Stomach (tissue), 9 donors: ENCODE results near the gene NPAS3. TPM values are rescaled to one million over a fixed set of nuclear protein-coding genes. Genes with fewer than 3 reads are reported as not detected.

Experiments
- DNase-seq, 2 donors: peaks; one replicate each; pipeline versions ENCODE4 v3.0.0 to v3.0.0-alpha.2; 2013 to 2019
- H3K27ac ChIP-seq, 5 donors: fragments of 200-600 bp in 4 of 5; sonication (generic) in 4 of 5; one replicate each; pipeline ENCODE4 v1.5.1; 2013 to 2019; ENCODE audit warnings: mild to moderate bottlenecking in 1 of 5, moderate library complexity in 1 of 5
- H3K27me3 ChIP-seq, 3 donors: fragments of 200-600 bp; sonication (generic); one replicate each; pipeline ENCODE4 v1.5.1; 2017 to 2019; ENCODE audit warnings: mixed run types in 1 of 3
- H3K36me3 ChIP-seq, 4 donors: fragments of 200-600 bp; sonication (generic); 1 replicate in 3 of 4; 2 replicates in 1 of 4; pipeline ENCODE4 v1.5.1; 2016 to 2019
- H3K4me1 ChIP-seq, 4 donors: fragments of 200-600 bp; sonication (generic); one replicate each; pipeline ENCODE4 v1.5.1; 2016 to 2019
- H3K4me3 ChIP-seq, 4 donors: fragments of 200-600 bp; sonication (generic) in 3 of 4; one replicate each; pipeline ENCODE4 v1.5.1; 2016 to 2019; ENCODE audit warnings: mild to moderate bottlenecking in 1 of 4
- H3K9me3 ChIP-seq, 4 donors: fragments of 200-600 bp; sonication (generic); one replicate each; pipeline ENCODE4 v1.5.1; 2016 to 2019
- EP300 ChIP-seq: sonication (generic); formaldehyde crosslinking; IDR thresholded peaks from one replicate; pipeline ENCODE4 v1.6.1; 2017; ENCODE audit warnings: antibody characterized with exemption
- POLR2A ChIP-seq, 4 donors: fragments of 450-650 bp; IDR thresholded peaks; one replicate each; pipeline ENCODE4 v1.6.1; 2016; ENCODE audit warnings: antibody characterized with exemption in 4 of 4, control low read depth in 2 of 4, mild to moderate bottlenecking in 1 of 4, moderate library complexity in 1 of 4
- POLR2AphosphoS5 ChIP-seq, 3 donors: sonication (generic); formaldehyde crosslinking; IDR thresholded peaks; one replicate each; pipeline ENCODE4 v1.6.1; 2016; ENCODE audit warnings: antibody characterized with exemption in 3 of 3
- WGBS, 5 donors: extraction: QIAGEN DNeasy Blood & Tissue Kit in 3 of 5; methylation state at CpG; one replicate each; pipeline versions ENCODE4 v1.1.5 to v1.1.7; 2013 to 2018; 5-methylcytosine and 5-hydroxymethylcytosine counted together
- intact Hi-C: fragments of 100-400 bp; cut with DNase I; formaldehyde crosslinking; loops from one replicate; pipeline ENCODE4 v1.15.1; 2023; ENCODE audit warnings: low total_unique reads
- polyA plus RNA-seq, 3 donors: library from polyadenylated mRNA; stranded (reverse); fragments of 200-250 nt; gene quantifications; one replicate each; pipeline ENCODE4 v1.2.3, GENCODE V29; 2013
- total RNA-seq, 5 donors: library from RNA; depleted of rRNA; stranded (reverse); fragments of >200 nt; gene quantifications; one replicate each; pipeline versions ENCODE4 v1.1.0 to v1.2.3, GENCODE V29; 2014 to 2016
- TF ChIP-seq, protein P1 (sequence below), 7 experiments: fragments of 450-650 bp in 4 of 7; fragments of 200-600 bp in 3 of 7; sonication (generic) in 3 of 7; IDR thresholded peaks; one replicate each; pipeline ENCODE4 v1.5.1; 2016 to 2019; ENCODE audit warnings: antibody characterized with exemption in 7 of 7, control low read depth in 2 of 7, mild to moderate bottlenecking in 1 of 7
- donor health status: healthy with polysubstance abuse.
- donor health status: Bipolar disorder and iron deficiency.
- donor health status: healthy.

The NPAS3 gene
- total and polyA plus RNA-seq, 8 donors, result under 0.01 to 7.9 (median 0.76) TPM; not detected in 1

DNA sequence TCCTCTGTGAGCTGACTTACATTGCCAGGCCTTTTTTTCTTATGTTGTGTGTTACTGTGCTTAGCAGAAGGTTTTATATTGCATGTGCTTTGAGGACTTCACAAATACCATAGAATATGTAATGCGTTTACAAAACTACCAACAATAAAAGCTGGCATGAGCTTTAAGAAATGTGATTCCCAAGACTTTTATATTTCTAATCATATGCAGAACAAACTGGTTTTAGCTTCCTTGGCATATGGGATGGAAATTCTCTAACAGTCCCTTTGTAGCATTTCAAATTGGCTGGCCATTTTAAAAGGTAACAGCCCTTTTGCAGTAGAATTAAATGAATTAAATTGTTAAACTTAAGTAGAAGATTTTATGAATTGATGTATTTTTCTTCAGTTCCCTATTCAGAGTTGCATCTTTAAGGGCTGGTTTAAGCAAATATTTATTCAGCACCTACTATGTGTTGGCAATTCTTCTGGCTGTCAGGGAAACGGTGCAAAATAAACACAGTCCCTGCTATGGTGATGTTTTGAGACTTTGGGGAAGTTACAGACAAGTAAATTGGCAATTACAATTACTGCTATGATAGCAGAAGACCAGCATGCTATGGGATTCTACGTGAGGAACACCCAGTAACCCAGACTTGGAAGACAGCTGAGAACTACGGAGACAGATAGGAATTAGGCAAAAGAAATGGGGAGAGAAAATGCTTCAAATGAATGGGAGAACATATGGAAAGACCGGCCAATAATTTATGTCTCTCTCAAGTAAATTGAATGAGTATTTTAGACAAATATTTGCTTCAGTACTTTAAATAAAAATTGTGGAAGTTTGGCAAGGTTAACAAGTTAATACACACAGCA, 565.8 kb downstream of the NPAS3 start:
- WGBS, 5 donors, result 41 to 57% (median 50%) methylated on average over 5 of the region's 5 CpGs
- no peaks in the 10 kb centered on the region for H3K27me3 ChIP-seq
- H3K36me3 ChIP-seq, result no peaks in the 10 kb centered on the region
- intact Hi-C loops, result no loop called here
- no peak for DNase-seq
- no peaks in the 10 kb centered on the region for H3K4me1 ChIP-seq
- H3K4me3 ChIP-seq, result no peak overlapping the region
- H3K27ac ChIP-seq, result no peak overlapping the region
- TF ChIP-seq POLR2AphosphoS5 (IDR thresholded peaks at IDR 0.05) (no peak), POLR2A (IDR thresholded peaks at IDR 0.05) (no peak), EP300 (no peak)
- TF ChIP-seq, protein P1, sequence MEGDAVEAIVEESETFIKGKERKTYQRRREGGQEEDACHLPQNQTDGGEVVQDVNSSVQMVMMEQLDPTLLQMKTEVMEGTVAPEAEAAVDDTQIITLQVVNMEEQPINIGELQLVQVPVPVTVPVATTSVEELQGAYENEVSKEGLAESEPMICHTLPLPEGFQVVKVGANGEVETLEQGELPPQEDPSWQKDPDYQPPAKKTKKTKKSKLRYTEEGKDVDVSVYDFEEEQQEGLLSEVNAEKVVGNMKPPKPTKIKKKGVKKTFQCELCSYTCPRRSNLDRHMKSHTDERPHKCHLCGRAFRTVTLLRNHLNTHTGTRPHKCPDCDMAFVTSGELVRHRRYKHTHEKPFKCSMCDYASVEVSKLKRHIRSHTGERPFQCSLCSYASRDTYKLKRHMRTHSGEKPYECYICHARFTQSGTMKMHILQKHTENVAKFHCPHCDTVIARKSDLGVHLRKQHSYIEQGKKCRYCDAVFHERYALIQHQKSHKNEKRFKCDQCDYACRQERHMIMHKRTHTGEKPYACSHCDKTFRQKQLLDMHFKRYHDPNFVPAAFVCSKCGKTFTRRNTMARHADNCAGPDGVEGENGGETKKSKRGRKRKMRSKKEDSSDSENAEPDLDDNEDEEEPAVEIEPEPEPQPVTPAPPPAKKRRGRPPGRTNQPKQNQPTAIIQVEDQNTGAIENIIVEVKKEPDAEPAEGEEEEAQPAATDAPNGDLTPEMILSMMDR (IDR thresholded peaks at IDR 0.05), result no peak
- no peaks in the 10 kb centered on the region for H3K9me3 ChIP-seq

DNA sequence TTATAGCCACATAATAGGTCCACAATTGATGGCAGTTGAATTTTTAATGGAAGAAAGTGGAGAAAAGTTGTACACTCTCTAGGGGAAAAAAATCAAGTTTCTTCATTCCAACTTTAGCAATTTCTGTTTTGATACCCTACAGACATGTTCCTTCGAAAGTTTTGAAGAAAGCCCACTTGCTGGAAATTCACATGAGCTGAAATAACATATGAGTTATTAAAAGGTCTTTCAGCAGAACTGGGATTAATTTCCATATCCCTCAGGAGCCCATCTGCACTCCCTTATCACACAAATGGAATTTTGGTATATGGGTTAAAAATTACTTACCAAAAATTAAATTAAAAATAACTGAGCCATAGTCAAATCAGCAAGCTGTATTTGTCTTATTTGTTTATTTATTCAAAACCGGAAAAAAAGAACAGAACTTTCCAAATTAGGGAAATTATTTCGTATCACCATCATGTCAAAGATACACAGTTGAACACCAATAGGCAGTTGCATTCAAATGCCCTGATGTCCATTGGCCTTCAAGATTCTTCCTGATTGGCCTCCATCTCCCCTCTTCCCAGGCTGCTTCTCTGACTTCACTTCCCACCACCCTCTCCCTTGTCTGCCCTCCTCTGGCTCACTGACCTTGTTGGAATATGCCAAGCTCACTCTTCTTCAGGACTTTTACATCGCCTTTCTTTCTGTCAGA, 566.7 kb downstream of the NPAS3 start:
- H3K27ac ChIP-seq, result no peak overlapping the region
- intact Hi-C loops, result no loop called here
- 85 to 92% (median 88%) methylated on average over 4 of the region's 4 CpGs for WGBS, 5 donors

DNA sequence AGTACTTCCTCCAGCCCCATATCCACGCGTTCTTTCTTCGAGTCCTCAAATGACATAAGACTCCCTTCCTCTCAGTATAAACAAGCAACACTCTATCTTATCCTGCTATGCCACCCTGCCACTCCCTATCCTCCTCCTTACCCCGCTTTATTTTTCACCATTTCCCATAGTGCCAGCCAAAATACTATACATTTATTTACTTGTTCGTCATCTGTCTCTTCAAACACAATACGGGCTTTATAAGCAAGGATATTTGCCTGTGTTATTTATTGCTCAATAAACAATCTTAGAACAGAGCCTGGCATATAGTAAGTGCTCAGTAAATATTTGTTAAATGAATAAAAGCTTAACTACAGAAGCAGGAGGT, 567.3 kb downstream of the NPAS3 start:
- Histone ChIP-seq H3K9me3 (no peaks in the 10 kb centered on the region), H3K27me3 (no peaks in the 10 kb centered on the region), H3K27ac (no peak overlapping the region), H3K4me1 (no peaks in the 10 kb centered on the region), H3K36me3 (no peaks in the 10 kb centered on the region), H3K4me3 (no peak overlapping the region)
- TF ChIP-seq POLR2A (IDR thresholded peaks at IDR 0.05) (no peak), POLR2AphosphoS5 (IDR thresholded peaks at IDR 0.05) (no peak), EP300 (no peak)
- TF ChIP-seq, protein P1 (IDR thresholded peaks at IDR 0.05), result no peak
- WGBS, 5 donors, result 77 to 88% (median 81%) methylated on average over 6 of the region's 6 CpGs
- DNase-seq, result no peak
- intact Hi-C loops, result no loop called here

More for the DNA sequence above, 566.7 kb downstream of the NPAS3 start:
- Histone ChIP-seq H3K4me1 (no peaks in the 10 kb centered on the region), H3K9me3 (no peaks in the 10 kb centered on the region), H3K4me3 (no peak overlapping the region), H3K27me3 (no peaks in the 10 kb centered on the region), H3K36me3 (no peaks in the 10 kb centered on the region)
- TF ChIP-seq EP300 (no peak), POLR2AphosphoS5 (IDR thresholded peaks at IDR 0.05) (no peak), POLR2A (IDR thresholded peaks at IDR 0.05) (no peak)
- TF ChIP-seq, protein P1 (IDR thresholded peaks at IDR 0.05), result no peak
- DNase-seq, result no peak

DNA sequence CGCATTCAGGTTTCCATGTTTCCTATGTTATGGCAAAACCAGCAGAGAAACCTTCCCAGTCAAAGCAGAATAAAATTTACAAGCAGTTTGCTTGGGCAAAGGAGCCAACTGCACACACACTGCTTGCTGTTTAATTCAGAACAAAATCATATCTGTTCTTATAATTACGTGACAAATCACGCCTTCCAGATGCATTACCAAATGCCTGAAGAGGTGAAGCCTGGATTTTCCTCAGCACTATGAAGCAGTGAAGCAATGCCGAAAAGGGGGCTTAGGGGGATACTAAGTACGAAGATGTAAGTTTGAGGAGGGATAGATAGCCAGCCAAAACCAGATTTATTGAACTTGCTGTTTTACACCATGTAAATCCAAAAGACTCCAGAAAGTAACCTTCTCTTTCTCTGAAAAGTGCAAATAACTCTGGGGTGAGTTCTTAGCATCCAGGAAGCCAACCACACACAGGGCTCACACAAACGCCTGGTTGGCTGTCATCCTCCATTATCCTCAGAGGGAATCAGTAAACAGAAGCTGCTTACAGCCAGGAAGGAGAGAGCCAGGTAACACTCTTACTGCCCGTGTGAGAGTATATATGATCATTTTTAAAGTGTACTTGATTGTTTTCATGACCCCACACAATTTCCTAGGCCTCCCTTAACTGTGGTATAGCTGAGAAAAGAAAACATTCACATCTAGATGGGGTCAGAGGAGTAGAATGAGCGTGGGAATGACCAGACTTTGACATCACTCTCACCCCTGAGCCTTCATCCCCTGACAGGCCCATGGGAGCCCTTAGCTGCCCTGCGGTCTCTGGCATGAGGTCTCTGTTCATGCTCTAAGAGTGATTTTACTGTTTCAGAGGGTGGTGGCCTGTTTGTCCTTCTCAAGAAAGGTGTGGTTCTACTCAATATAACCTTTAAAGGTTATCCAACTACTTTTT, 569.7 kb downstream of the NPAS3 start:
- Histone ChIP-seq H3K4me1 (no peaks in the 10 kb centered on the region), H3K27ac (no peak overlapping the region), H3K9me3 (no peaks in the 10 kb centered on the region), H3K4me3 (no peak overlapping the region), H3K36me3 (no peaks in the 10 kb centered on the region), H3K27me3 (no peaks in the 10 kb centered on the region)
- TF ChIP-seq POLR2AphosphoS5 (IDR thresholded peaks at IDR 0.05), result no peak
- TF ChIP-seq, protein P1 (IDR thresholded peaks at IDR 0.05), result no peak
- no peak for TF ChIP-seq EP300
- TF ChIP-seq POLR2A (IDR thresholded peaks at IDR 0.05), result no peak
- no peak for DNase-seq
- 78 to 84% (median 79%) methylated on average over 9 of the region's 9 CpGs for WGBS, 5 donors
- intact Hi-C loops, result no loop called here
